H1 (cell line): ENCODE measurements around the gene DYNC2I2. TPM values are rescaled to one million over a fixed set of nuclear protein-coding genes. Genes with fewer than 3 reads are reported as not detected.

Experiments used
- CTCF ChIA-PET: fragments of 300-600 bp; sonication (Branson Sonifier 250); formaldehyde crosslinking; loops from one replicate; lab custom pipeline; 2021; ENCODE audit not compliant: partially characterized antibody; lab: Charles Lee
- POLR2A ChIA-PET: fragments of 300-600 bp; sonication (Branson Sonifier 250); formaldehyde crosslinking; loops from one replicate; lab custom pipeline; 2021; ENCODE audit warnings: inconsistent platforms; ENCODE audit not compliant: partially characterized antibody; lab: Charles Lee
- DNase-seq, 2 experiments: peaks; one replicate each; pipeline versions ENCODE4 v3.0.0 to v3.0.0-alpha.2; 2010 to 2022; ENCODE audit warnings: low spot score in 2 of 2, low read depth in 1 of 2, mixed read lengths in 1 of 2
- FAIRE-seq: peaks from 2 replicates; lab custom pipeline; 2011; peaks lifted over from hg19 to GRCh38; lab: Jason Lieb, UNC
- H2AFZ ChIP-seq: 2 replicates; pipeline ENCODE4 v1.8.1; 2012; ENCODE audit warnings: low read length, inconsistent platforms
- H2AK5ac ChIP-seq: 2 replicates; pipeline ENCODE4 v1.6.1; 2013; ENCODE audit warnings: low read depth, low read length
- H2BK120ac ChIP-seq: replicated peaks from 2 replicates; pipeline ENCODE3; 2013; ENCODE audit warnings: low read depth, low read length, inconsistent platforms
- H2BK12ac ChIP-seq: 2 replicates; pipeline ENCODE4 v1.6.1; 2013; ENCODE audit warnings: low read depth, low read length
- H2BK15ac ChIP-seq: 2 replicates; pipeline ENCODE4 v1.6.1; 2013; ENCODE audit warnings: low read length
- H2BK20ac ChIP-seq: 2 replicates; pipeline ENCODE4 v1.6.1; 2013; ENCODE audit warnings: low read length
- H2BK5ac ChIP-seq: 2 replicates; pipeline ENCODE4 v1.6.1; 2013; ENCODE audit warnings: low read depth, low read length
- H3K14ac ChIP-seq: 2 replicates; pipeline ENCODE4 v1.6.1; 2013; ENCODE audit warnings: inconsistent platforms; ENCODE audit not compliant: insufficient read length
- H3K18ac ChIP-seq: 2 replicates; pipeline ENCODE4 v1.6.1; 2013; ENCODE audit warnings: low read length; ENCODE audit errors: extremely low read depth
- H3K23ac ChIP-seq: 2 replicates; pipeline ENCODE4 v1.6.1; 2013; ENCODE audit warnings: inconsistent platforms; ENCODE audit not compliant: insufficient read length
- H3K23me2 ChIP-seq: 2 replicates; pipeline ENCODE4 v1.6.1; 2013; ENCODE audit warnings: low read depth, low read length
- H3K27ac ChIP-seq: 2 replicates; pipeline ENCODE4 v1.6.1; 2011; ENCODE audit warnings: low read depth, low read length, inconsistent platforms
- H3K27me3 ChIP-seq, 4 experiments: replicated peaks in 1 of 4; 1 replicate in 1 of 4; 2 replicates in 3 of 4; pipeline versions ENCODE4 v1.6.1 to v1.8.1; 2011 to 2013; ENCODE audit warnings: low read length in 3 of 4, mild to moderate bottlenecking in 3 of 4, inconsistent platforms in 2 of 4, mixed read lengths in 2 of 4, moderate library complexity in 1 of 4; ENCODE audit not compliant: control insufficient read depth in 3 of 4, insufficient read depth in 3 of 4; ENCODE audit errors: extremely low read depth in 1 of 4
- H3K36me3 ChIP-seq, 4 experiments: 2 replicates each; pipeline versions ENCODE4 v1.6.1 to v1.8.1; 2011 to 2013; ENCODE audit warnings: mild to moderate bottlenecking in 4 of 4, low read length in 3 of 4, moderate library complexity in 2 of 4, control low read depth in 1 of 4, inconsistent platforms in 1 of 4; ENCODE audit not compliant: insufficient read depth in 4 of 4, control insufficient read depth in 2 of 4
- H3K4ac ChIP-seq: replicated peaks from 2 replicates; pipeline ENCODE3; 2013; ENCODE audit warnings: low read length, low read depth, mixed read lengths, inconsistent platforms; ENCODE audit not compliant: insufficient read length
- H3K4me1 ChIP-seq, 4 experiments: replicated peaks in 1 of 4; 1 replicate in 1 of 4; 2 replicates in 3 of 4; pipeline versions ENCODE4 v1.6.1 to v1.8.1; 2011 to 2013; ENCODE audit warnings: low read length in 3 of 4, inconsistent platforms in 2 of 4, mixed read lengths in 1 of 4; ENCODE audit not compliant: insufficient read depth in 4 of 4, control insufficient read depth in 3 of 4
- H3K4me2 ChIP-seq, 2 experiments: 2 replicates each; pipeline versions ENCODE4 v1.6.1 to v1.8.1; 2011 to 2013; ENCODE audit warnings: low read depth in 2 of 2, low read length in 2 of 2, control low read depth in 1 of 2, inconsistent platforms in 1 of 2, mild to moderate bottlenecking in 1 of 2; ENCODE audit not compliant: insufficient read depth in 1 of 2
- H3K4me3 ChIP-seq, 4 experiments: fragments of 200-600, 300-600 bp in 1 of 4; sonication (generic), shearing (Covaris generic), sonication (Bioruptor Twin) in 1 of 4; 2 replicates each; pipeline versions ENCODE4 v1.5.1 to v1.8.1; 2011 to 2016; ENCODE audit warnings: low read length in 4 of 4, low read depth in 3 of 4, control low read depth in 2 of 4, inconsistent platforms in 2 of 4, mild to moderate bottlenecking in 2 of 4, mixed read lengths in 1 of 4, moderate library complexity in 1 of 4; ENCODE audit not compliant: insufficient read depth in 2 of 4; ENCODE audit errors: extremely low read depth in 1 of 4
- H3K56ac ChIP-seq: replicated peaks from 2 replicates; pipeline ENCODE3; 2013; ENCODE audit warnings: low read depth, mild to moderate bottlenecking, mixed read lengths, low read length, inconsistent platforms; ENCODE audit not compliant: insufficient read length
- H3K79me1 ChIP-seq: 2 replicates; pipeline ENCODE4 v1.6.1; 2013; ENCODE audit warnings: low read depth, low read length, control low read depth
- H3K79me2 ChIP-seq, 2 experiments: 2 replicates each; pipeline versions ENCODE4 v1.6.1 to v1.8.1; 2012 to 2013; ENCODE audit warnings: low read length in 2 of 2, mild to moderate bottlenecking in 2 of 2, inconsistent platforms in 1 of 2; ENCODE audit not compliant: insufficient read depth in 2 of 2, control insufficient read depth in 1 of 2
- H3K9ac ChIP-seq, 4 experiments: replicated peaks in 1 of 4; 1 replicate in 1 of 4; 2 replicates in 3 of 4; pipeline versions ENCODE4 v1.6.1 to v1.8.1; 2011 to 2013; ENCODE audit warnings: low read depth in 3 of 4, low read length in 3 of 4, control low read depth in 2 of 4, mild to moderate bottlenecking in 2 of 4, moderate library complexity in 2 of 4, inconsistent platforms in 1 of 4; ENCODE audit errors: extremely low read depth in 1 of 4
- H3K9me3 ChIP-seq, 2 experiments: 2 replicates each; pipeline versions ENCODE4 v1.6.1 to v1.8.1; 2012 to 2013; ENCODE audit warnings: mild to moderate bottlenecking in 2 of 2, moderate library complexity in 2 of 2, control low read depth in 1 of 2, inconsistent platforms in 1 of 2, low read depth in 1 of 2, low read length in 1 of 2, mixed read lengths in 1 of 2; ENCODE audit not compliant: insufficient read depth in 2 of 2
- H4K20me1 ChIP-seq, 2 experiments: replicated peaks in 1 of 2; 2 replicates each; pipeline versions ENCODE3 to v1.8.1; 2011 to 2013; ENCODE audit warnings: inconsistent platforms in 2 of 2, low read length in 2 of 2, mild to moderate bottlenecking in 1 of 2; ENCODE audit not compliant: insufficient read depth in 2 of 2, control insufficient read depth in 1 of 2
- H4K5ac ChIP-seq: 2 replicates; pipeline ENCODE4 v1.6.1; 2013; ENCODE audit warnings: low read length, low read depth, mixed read lengths, inconsistent platforms; ENCODE audit not compliant: insufficient read length
- H4K8ac ChIP-seq: 2 replicates; pipeline ENCODE4 v1.8.0; 2013; ENCODE audit warnings: mild to moderate bottlenecking, moderate library complexity, low read length, inconsistent platforms; ENCODE audit not compliant: insufficient read depth; ENCODE audit errors: extremely low read depth
- H4K91ac ChIP-seq: replicated peaks from 2 replicates; pipeline ENCODE3; 2013; ENCODE audit warnings: low read length, mixed read lengths, inconsistent platforms; ENCODE audit not compliant: insufficient read length
- ASH2L ChIP-seq: fragments of 200-600, 300-600 bp; sonication (generic); IDR thresholded peaks from one replicate; pipeline ENCODE4 v1.7.1; 2017; ENCODE audit warnings: low read length
- CBX5 ChIP-seq: fragments of 300-800, 300-1000 bp; sonication (generic); IDR thresholded peaks from 2 replicates; pipeline ENCODE4 v1.7.1; 2016; ENCODE audit warnings: antibody characterized with exemption, low read length, low read depth
- CBX8 ChIP-seq: fragments of 300-800, 300-1000 bp; sonication (generic); IDR thresholded peaks from 2 replicates; pipeline ENCODE4 v1.7.1; 2016; ENCODE audit warnings: low read depth, low read length, borderline replicate concordance
- KDM1A ChIP-seq: fragments of 200-600, 300-600 bp; sonication (generic); IDR thresholded peaks from 2 replicates; pipeline ENCODE4 v1.7.1; 2016; ENCODE audit warnings: mild to moderate bottlenecking, low read length, borderline replicate concordance
- POLR2A ChIP-seq, 2 experiments: IDR thresholded peaks; 1 replicate in 1 of 2; 2 replicates in 1 of 2; pipeline ENCODE4 v1.6.1; 2011; ENCODE audit warnings: low read depth in 2 of 2, low read length in 2 of 2, mild to moderate bottlenecking in 2 of 2; ENCODE audit errors: control extremely low read depth in 1 of 2
- WGBS, 2 experiments: shearing (Covaris generic) in 1 of 2; methylation state at CpG; one replicate each; pipeline versions ENCODE4 v1.1.6 to v1.1.7; 2013 to 2015; ENCODE audit warnings: low lambda C conversion rate in 2 of 2, mixed read lengths in 2 of 2, inconsistent platforms in 1 of 2, low coverage in 1 of 2, missing lambda C conversion rate in 1 of 2; ENCODE audit not compliant: insufficient replicate concordance in 2 of 2, insufficient coverage in 1 of 2, insufficient read length in 1 of 2; ENCODE audit errors: extremely low coverage in 1 of 2, missing lambda C conversion rate in 1 of 2; 5-methylcytosine and 5-hydroxymethylcytosine counted together
- polyA plus RNA-seq, 7 experiments: library from polyadenylated mRNA; depleted of rRNA in 3 of 7; stranded (reverse) in 5 of 7; unstranded in 2 of 7; fragments of >200 nt in 5 of 7; fragments of 200-250 nt in 2 of 7; gene quantifications; 1 replicate in 5 of 7; 2 replicates in 1 of 7; 4 replicates in 1 of 7; pipeline versions ENCODE4 v1.2.1 to v1.2.3, GENCODE V29; 2011 to 2013; ENCODE audit warnings: missing spikeins in 2 of 7, mixed read lengths in 2 of 7
- total RNA-seq: library from RNA; stranded (reverse); fragmentation: NEBNext Ultra II Directional; extraction: Animal tissue kit (Norgen Biotek cat#: 25700); gene quantifications from 2 replicates; pipeline ENCODE4 v1.2.1, GENCODE V29; 2021
- TF ChIP-seq, protein P1 (sequence below): IDR thresholded peaks from 2 replicates; pipeline ENCODE4 v1.6.1; 2012; ENCODE audit warnings: inconsistent platforms

The DYNC2I2 gene
- total and polyA plus RNA-seq, 2 of the 8 experiments (the other 6 are each of a cell fraction or from before 2014, with no cell fraction given) = 58.0 to 78.5 TPM

GRCh38 chr9:128704356-128704670 is 47.7 kb upstream of the DYNC2I2 start:
- no peak overlapping the region for H3K18ac ChIP-seq
- WGBS, 2 experiments = 93% methylated on average over 5 of the region's 5 CpGs; no CpG with 5 or more reads in 1 of the 2 experiments
- no peak overlapping the region for H2BK15ac ChIP-seq
- no peak overlapping the region for H2BK12ac ChIP-seq
- no peak overlapping the region for H3K56ac ChIP-seq
- H3K4me3 ChIP-seq = no peak overlapping the region
- H3K27me3 ChIP-seq = no peaks in the 10 kb centered on the region
- no peak for FAIRE-seq
- no peak overlapping the region; a peak in 1 of 4 replicates for H3K4me2 ChIP-seq
- POLR2A ChIA-PET = interaction anchor here (0.6 to 46.1 kb wide), 5 partner anchors 16 to 140 kb away, joined by 3 to 1197 read pairs (median 3); partner anchors contain the start of genes DYNC2I2, SET and ZDHHC12
- DNase-seq = no peak
- H4K8ac ChIP-seq = no peak overlapping the region
- no peak overlapping the region for H2BK20ac ChIP-seq
- no peak overlapping the region for H4K91ac ChIP-seq
- H2AK5ac ChIP-seq = no peak overlapping the region
- H3K23me2 ChIP-seq = peaks cover 7% of the 10 kb centered on the region; the same call in 1 of the 2 replicates
- H3K79me2 ChIP-seq = no peaks in the 10 kb centered on the region
- H3K23ac ChIP-seq = no peak overlapping the region
- no peak overlapping the region for H4K5ac ChIP-seq
- H3K14ac ChIP-seq = no peak overlapping the region
- CTCF ChIA-PET = interaction anchor here (0.6 to 1.8 kb wide), 6 partner anchors 10 to 71 kb away, joined by 3 to 7 read pairs (median 3); no protein-coding TSS in a partner anchor
- peaks cover 0 to 4% (median 2%) of the 10 kb centered on the region in 4 experiments; a peak in 3 of 7 replicates for H3K4me1 ChIP-seq
- no peak overlapping the region for H3K9ac ChIP-seq
- no peak overlapping the region for H2BK5ac ChIP-seq
- no peaks in the 10 kb centered on the region for H3K79me1 ChIP-seq
- H2AFZ ChIP-seq = no peak overlapping the region
- no peak overlapping the region for H3K4ac ChIP-seq
- no peak overlapping the region for H2BK120ac ChIP-seq
- H3K36me3 ChIP-seq = peaks cover 0 to 5% (median 0%) of the 10 kb centered on the region in 4 experiments; a peak in 2 of 8 replicates
- H3K27ac ChIP-seq = no peak overlapping the region
- peaks cover 2 to 3% of the 10 kb centered on the region in 2 experiments for H4K20me1 ChIP-seq
- no peaks in the 10 kb centered on the region for H3K9me3 ChIP-seq
- TF ChIP-seq CBX5 (no peak), ASH2L (no peak), CBX8 (no peak), POLR2A (IDR thresholded peaks at IDR 0.05; ENCODE audit: control extremely low read depth in 1 of 2, low read depth in 2 of 2, low read length in 2 of 2) (no peak), KDM1A (no peak)
- TF ChIP-seq, protein P1, sequence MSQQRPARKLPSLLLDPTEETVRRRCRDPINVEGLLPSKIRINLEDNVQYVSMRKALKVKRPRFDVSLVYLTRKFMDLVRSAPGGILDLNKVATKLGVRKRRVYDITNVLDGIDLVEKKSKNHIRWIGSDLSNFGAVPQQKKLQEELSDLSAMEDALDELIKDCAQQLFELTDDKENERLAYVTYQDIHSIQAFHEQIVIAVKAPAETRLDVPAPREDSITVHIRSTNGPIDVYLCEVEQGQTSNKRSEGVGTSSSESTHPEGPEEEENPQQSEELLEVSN = no peak
